ENCODE results near the gene JPH3.

The JPH3 gene

DNA sequence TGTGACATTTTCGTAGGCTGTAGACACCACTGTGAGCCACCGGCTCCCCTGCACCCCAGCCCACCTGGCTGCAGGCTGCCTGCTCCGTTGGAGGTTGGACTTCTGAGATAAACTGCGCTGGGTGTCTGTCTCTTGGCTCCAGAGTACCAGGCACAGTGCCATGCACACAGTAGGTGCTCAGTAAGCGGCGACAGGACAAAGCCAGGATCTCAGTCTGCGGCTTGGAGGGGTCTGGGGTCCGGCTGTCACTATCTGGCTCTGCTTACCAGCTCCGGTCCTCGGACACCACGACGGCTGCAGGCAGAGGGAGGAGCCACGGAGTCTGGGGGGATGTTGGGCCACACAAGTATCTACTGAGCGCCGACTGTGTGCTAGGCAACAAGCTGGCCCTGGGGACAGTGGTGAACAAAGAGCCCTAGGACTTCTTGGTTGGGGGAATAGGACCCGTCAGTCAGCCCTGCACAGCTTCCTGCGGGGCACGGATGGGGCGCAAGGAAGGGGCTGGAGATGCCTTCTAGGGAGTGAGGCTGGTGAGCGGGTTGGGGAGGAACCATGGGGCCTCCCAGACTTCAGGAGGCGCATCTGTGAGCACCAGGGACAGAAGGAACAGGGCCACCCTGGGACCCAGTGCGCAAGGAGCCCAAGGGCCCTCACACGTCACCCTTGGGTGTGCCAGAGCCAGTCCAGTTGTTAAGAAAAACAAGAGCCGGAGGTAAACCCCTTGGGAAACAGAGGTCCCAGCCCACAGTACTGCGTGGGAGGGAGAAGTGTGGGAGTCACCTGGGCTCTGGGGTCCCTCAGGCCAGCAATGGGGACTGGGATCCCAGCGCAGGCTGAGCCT lies 17.3 kb downstream of the JPH3 start:
- no peak for DNase-seq (ENCODE audit: low read depth)
- TF ChIP-seq, protein P1, sequence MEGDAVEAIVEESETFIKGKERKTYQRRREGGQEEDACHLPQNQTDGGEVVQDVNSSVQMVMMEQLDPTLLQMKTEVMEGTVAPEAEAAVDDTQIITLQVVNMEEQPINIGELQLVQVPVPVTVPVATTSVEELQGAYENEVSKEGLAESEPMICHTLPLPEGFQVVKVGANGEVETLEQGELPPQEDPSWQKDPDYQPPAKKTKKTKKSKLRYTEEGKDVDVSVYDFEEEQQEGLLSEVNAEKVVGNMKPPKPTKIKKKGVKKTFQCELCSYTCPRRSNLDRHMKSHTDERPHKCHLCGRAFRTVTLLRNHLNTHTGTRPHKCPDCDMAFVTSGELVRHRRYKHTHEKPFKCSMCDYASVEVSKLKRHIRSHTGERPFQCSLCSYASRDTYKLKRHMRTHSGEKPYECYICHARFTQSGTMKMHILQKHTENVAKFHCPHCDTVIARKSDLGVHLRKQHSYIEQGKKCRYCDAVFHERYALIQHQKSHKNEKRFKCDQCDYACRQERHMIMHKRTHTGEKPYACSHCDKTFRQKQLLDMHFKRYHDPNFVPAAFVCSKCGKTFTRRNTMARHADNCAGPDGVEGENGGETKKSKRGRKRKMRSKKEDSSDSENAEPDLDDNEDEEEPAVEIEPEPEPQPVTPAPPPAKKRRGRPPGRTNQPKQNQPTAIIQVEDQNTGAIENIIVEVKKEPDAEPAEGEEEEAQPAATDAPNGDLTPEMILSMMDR (IDR thresholded peaks at IDR 0.05; ENCODE audit: low read length, missing control alignments) = no peak
- no peak overlapping the region for H3K4me3 ChIP-seq (replicated peaks; ENCODE audit: low read depth, low read length)

- TF ChIP-seq, protein P1 (IDR thresholded peaks at IDR 0.05; ENCODE audit: low read length, missing control alignments) = no peak
- no peak overlapping the region for H3K4me3 ChIP-seq (replicated peaks; ENCODE audit: low read depth, low read length)
- DNase-seq (ENCODE audit: low read depth) = no peak
Observed at GRCh38 chr16:87620201-87620495, 17.8 kb downstream of the JPH3 start.

- no peak overlapping the region for H3K4me3 ChIP-seq (replicated peaks; ENCODE audit: low read depth, low read length)
- DNase-seq (ENCODE audit: low read depth) = no peak
- TF ChIP-seq, protein P1 (IDR thresholded peaks at IDR 0.05; ENCODE audit: low read length, missing control alignments) = no peak
Observed at GRCh38 chr16:87621550-87621829, 19.2 kb downstream of the JPH3 start.

GRCh38 chr16:87621976-87622713 lies 19.8 kb downstream of the JPH3 start:
- TF ChIP-seq, protein P1 (IDR thresholded peaks at IDR 0.05; ENCODE audit: low read length, missing control alignments) = no peak

DNA sequence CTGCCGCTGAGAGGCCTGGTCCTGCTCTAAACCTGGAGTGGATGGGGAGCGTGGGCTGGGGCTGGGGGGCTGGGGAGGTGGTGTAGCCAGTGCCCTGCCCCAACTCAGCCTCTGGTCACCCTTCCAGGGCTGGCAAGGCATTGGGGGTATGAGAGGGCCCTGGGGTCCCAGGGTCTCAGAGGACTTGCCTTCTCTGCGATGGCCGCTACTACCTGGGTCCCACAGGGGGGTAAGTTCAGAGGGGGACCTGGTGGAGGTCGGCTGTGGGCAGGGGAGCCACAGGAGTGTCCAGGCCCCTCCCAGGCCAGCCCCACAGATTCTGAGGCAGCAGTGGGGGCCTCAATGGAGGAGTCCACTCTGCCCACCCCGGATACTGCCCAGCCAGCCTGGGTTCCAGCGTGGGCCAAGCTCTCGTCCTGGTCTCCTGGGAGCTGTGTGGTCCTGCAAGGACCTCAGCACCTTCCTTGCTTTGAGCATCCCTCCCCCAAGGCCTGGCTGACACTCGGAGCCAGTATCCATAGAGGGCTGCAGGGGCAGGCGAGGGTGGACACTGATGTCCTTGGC lies 20.5 kb downstream of the JPH3 start:
- TF ChIP-seq, protein P1 (IDR thresholded peaks at IDR 0.05; ENCODE audit: low read length, missing control alignments) = no peak
- no peak for DNase-seq (ENCODE audit: low read depth)
- H3K4me3 ChIP-seq (replicated peaks; ENCODE audit: low read depth, low read length) = no peak overlapping the region

More at GRCh38 chr16:87621976-87622713, 19.8 kb downstream of the JPH3 start:
- no peak for DNase-seq (ENCODE audit: low read depth)
- no peak overlapping the region for H3K4me3 ChIP-seq (replicated peaks; ENCODE audit: low read depth, low read length)

GRCh38 chr16:87625241-87625797 lies 23.0 kb downstream of the JPH3 start:
- no peak for DNase-seq (ENCODE audit: low read depth)
- no peak overlapping the region for H3K4me3 ChIP-seq (replicated peaks; ENCODE audit: low read depth, low read length)
- TF ChIP-seq, protein P1 (IDR thresholded peaks at IDR 0.05; ENCODE audit: low read length, missing control alignments) = no peak

All from fibroblast of pulmonary artery (primary cell).